SKM-1 (cell line): ENCODE results near the gene SOCS6.
"Not testable (repeated sequence)": the region's sequence is repeated elsewhere in the genome, so short reads cannot be mapped to it uniquely, and the experiment has no call there.

Experiments used
- DNase-seq: peaks from one replicate; lab custom pipeline; 2025; ENCODE audit not compliant: unreplicated experiment; lab: John Stamatoyannopoulos, UW

The SOCS6 gene

DNA sequence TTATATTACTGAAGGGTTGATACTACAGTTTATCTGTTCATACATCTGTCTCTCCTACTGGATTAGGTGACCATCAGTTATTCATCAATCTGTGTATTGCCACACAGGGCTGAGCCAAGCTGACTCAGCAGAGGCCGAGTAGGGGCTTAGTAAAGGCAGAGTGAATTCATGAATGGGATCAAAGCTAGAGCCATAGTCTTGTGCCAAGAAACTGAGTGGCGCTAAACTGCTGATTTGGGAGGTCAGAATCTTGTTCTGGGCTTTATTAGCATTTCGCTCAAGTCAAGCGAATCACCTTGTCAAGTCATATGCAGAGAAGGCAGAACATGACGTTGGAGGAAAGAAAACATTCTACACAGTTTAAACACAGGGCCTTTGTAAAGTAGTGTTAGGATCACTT, 34.1 kb downstream of the SOCS6 start:
- DNase-seq = no peak

DNA sequence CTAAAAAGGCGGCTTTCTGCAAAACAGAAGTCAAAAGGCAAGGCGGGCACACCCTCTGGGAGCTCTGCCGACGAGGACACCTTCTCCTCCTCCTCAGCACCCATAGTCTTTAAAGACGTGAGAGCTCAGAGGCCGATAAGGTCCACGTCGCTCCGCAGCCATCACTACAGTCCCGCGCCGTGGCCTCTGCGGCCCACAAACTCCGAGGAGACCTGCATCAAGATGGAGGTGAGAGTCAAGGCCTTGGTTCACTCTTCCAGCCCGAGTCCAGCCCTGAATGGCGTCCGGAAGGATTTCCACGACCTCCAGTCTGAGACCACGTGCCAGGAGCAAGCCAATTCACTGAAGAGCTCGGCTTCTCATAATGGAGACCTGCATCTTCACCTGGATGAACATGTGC, 36.1 kb downstream of the SOCS6 start:
- no peak for DNase-seq

- DNase-seq = no peak
Measured at GRCh38 chr18:70326255-70326654, 37.4 kb downstream of the SOCS6 start.

DNA sequence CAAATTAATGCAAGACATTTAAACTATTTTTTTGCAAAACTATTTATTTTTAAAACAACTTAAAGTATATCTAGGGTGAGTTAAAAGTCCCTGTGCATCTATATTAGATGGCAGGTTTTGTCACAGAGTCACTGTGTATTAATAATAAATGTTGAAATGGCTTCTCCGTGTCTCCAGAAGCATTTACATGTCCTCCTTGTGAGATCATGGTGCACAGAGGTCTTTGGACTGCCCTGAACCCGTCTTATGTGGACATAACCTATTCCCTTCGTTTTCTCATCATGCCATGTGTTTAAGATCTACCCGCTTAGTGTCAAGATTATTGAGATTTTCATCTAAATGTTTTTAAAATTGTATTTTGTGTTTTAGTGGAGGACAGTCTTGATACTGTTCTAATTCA, 39.3 kb downstream of the SOCS6 start:
- DNase-seq = no peak

- no peak for DNase-seq
Measured at GRCh38 chr18:70329071-70329470, 40.2 kb downstream of the SOCS6 start.

DNA sequence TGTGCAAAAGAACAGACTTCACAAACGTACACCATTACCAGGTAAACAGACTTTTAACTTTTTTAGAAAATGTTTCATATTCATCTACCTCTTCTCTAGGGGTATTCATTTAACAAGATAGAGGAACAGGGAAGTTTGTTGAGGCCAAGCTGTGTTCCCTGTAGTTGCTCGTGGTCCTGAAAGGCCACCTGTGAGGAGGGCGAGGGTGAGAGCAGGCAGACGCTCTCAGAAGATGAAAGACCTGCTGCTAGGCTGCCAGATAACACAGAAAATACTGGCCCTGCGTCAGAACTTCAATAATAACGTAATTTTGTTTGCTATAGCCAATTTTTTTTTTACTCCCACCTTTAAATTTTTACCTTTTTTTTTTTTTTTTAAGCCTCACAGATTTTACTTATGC, 42.0 kb downstream of the SOCS6 start:
- no peak for DNase-seq

DNA sequence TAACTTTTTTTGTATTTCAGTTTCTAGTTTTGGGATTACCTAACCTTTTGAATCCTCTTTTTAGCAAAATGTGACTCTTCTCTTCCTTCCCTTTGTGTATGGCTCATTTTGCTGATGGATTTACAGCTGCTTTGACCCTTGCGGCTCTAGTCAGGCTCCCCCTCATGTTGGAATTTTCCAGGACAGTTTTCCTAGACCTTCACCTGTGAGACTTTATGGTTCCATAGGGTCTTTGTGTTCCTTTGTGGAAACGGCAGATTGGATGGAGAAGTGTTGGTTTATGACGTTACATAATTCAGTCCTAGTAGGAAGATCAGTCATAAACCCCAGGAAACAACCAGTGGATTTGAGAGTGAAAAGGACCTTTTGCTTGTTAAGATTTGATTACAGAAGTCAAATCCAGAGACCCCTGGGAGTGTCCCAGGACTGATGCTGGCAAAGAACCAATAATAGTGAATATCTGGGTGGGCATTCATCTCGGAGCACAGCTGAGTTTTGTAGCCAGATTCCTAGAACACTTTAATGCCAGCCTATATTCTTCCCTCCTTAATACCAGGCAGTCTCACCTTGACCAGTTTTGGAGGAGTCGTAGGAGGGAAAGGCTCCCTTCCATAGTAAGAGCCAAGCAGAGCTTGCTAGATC, 42.7 kb downstream of the SOCS6 start:
- no peak for DNase-seq

DNA sequence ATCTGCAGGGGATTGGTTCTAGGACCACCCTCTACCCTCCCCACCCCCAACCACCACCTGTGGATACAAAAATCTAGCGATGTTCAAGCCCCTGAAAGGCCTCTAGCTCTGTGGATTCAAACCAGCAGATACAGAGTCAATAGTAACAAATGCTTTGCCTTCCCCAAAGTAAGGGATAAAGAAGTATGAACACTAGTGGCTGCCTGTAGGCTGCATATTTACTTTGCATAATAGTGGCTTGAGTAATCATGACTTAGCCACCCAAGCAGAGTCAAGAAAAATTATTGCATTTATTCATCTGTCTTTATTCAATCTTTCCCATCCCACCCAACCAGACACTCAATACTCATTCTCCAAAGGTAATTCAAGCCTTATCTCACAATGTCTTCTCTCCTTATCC, 43.8 kb downstream of the SOCS6 start:
- no peak for DNase-seq

- DNase-seq = no peak
Measured at GRCh38 chr18:70333316-70333715, 44.5 kb downstream of the SOCS6 start.

GRCh38 chr18:70333757-70334156, 44.9 kb downstream of the SOCS6 start:
- DNase-seq = no peak

DNA sequence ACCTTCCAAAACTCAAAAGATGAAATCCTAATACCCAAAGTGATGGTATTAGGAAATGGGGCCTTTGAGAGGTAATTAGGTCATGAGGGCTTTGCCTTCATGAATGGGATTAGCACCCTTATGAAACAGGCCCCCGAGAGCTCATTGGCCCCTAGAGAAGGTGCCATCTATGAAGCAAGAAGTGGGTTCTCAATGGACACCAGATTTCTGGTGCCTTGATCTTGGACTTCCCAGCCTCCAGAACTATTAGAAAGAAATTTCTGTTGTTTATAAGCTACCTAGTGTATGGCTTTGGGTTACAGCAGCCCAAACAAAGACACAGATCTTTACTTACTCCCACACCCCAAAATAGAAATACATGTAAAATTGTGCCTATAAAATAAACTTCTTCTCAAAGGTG, 45.4 kb downstream of the SOCS6 start:
- no peak for DNase-seq

DNA sequence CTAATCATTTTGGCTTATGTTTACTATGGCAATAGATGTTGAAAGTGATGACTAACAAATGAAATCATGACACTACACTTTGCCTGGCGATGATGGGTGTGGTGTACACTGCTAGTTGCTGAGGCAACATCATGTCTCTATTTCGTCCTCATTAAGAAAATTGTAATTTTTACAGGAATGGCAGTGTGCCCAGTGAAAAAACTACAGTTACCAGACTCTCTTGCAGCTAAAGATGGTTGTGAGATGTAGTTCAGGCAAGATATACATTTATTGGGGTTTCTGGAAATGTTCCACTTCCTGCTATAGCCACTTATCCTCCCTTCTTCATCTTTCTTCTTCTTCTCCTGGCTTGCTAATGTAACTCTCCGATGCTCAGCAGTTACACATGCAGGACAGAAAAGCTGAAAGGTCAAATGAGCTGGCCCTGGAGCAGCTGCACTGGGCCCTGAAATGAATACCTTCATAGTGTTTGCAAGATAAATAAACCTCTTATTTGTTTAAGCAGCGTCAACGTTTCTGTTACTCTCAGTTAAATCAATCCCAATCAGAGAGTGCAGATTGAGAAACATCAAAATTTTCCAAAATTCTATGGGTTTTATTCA, 46.0 kb downstream of the SOCS6 start:
- no peak for DNase-seq

- no peak for DNase-seq
Measured at GRCh38 chr18:70335892-70336726, 47.3 kb downstream of the SOCS6 start.

DNA sequence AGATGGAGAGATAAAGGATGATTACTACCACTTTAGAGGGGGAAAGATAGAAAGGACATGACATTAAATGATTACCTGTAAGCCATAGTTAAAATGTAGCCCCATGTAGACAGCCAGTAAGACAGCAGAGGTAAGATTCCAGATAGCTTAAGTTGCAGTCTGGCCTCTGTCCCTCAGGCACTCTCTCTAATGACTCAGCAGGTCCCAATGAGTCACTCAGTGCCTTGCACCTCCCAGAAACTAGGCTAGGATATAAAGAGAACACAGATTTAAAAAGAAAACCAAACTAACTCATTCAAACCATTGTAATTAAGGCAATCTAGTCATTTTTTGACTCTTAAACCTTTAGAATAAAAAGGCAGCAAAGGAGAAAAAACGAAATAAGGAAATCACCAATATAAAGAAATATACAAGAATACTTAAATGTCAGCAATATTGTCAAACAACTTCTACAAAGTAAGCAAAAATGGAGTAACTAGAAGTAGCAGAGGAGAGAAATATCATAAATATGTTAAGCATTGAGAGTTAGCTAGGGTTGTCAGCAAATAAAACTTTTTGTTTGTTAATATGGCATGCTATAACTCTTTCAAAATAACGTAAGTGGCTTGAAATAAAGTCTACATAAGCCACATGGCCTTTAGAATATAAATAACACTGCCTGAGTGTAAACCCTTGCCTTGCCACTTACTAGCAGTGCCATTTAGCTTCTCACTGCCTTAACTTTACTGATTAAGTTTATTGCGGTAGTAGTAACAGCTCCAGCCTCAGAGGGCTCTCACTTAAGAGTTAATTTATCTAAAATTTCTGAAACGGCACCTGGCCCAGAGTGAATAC, 48.5 kb downstream of the SOCS6 start:
- DNase-seq = no peak

GRCh38 chr18:70338890-70339289, 50.0 kb downstream of the SOCS6 start:
- no peak for DNase-seq

DNA sequence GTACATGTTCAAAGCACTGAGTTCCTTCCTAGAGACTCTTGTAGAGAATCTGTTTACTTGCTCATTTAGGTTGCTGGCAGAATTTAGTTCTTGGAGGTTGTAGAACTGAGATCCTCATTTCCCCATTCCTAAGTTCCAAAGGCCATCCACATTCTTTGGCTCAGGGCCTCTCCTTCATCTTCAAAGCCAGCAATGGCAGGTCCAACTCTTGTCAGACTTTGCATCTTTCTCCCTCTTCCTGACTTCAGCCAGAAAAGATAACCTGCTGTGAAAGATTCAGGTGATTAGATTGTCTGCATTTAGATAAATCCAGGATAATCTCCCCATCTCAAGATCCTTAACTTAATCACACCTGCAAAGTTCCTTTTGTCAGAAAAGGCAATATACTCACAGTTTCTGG, 51.1 kb downstream of the SOCS6 start:
- no peak for DNase-seq

DNA sequence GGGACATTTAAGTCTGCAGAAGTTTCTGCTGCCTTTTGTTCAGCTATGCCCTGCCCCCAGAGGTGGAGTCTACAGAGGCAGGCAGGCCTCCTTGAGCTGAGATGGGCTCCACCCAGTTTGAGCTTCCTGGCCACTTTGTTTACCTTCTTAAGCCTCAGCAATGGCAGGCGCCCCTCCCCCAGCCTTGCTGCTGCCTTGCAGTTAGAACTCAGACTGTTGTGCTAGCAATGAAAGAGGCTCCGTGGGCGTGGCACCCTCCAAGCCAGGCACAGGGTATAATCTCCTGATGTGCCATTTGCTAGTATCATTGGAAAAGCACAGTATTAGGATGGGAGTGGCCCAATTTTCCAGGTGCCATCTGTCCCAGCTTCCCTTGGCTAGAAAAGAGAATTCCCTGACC, 59.6 kb downstream of the SOCS6 start:
- not testable (repeated sequence) for DNase-seq

DNA sequence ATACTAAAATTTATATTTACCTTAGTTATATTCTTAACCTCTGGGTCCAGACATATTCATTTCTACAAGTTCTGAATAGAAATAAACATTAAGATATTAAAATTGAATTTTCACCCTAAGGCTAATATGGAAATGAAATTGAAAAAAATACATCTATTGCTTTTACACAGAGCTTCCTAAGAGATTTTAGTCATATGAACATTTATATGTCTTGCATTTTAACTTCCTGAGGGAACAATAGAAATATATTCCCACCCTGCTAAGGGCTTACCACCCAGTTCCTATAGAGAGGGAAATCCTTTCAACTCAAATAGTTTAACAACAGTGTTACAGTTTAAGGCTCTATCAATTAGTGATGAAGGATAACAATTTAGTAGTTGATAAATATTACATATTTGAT, 60.5 kb downstream of the SOCS6 start:
- DNase-seq = no peak

GRCh38 chr18:70354080-70354479, 65.2 kb downstream of the SOCS6 start:
- DNase-seq = no peak

DNA sequence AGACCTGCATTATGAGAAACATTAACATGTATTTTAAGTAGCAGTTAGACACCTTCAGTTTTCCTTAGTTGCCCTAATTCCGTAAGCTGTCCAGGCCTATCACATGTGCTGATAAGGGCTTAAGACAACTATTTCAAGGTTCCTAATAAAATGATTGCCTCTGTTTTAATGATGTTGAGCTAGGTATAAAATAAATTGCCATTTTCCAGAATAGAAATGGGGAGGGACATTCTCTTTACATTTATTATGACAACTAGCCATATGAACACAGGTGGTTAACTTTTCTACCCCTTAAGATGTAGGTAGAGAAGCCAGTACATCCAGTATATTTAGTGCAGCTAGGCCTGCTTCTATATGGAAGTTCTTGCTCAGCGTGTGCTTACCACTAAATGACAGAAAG, 65.9 kb downstream of the SOCS6 start:
- no peak for DNase-seq

GRCh38 chr18:70355620-70356385, 67.0 kb downstream of the SOCS6 start:
- no peak for DNase-seq
